Bronchial epithelial cell (primary cell): Measurements from ENCODE around the gene KLHDC8A. TPM values are rescaled to one million over a fixed set of nuclear protein-coding genes. Genes with fewer than 3 reads are reported as not detected.

Source experiments
- DNase-seq: peaks from one replicate; pipeline ENCODE4 v3.0.0-alpha.2; 2010; ENCODE audit warnings: low read depth
- FAIRE-seq: peaks from 2 replicates; lab custom pipeline; 2011; peaks lifted over from hg19 to GRCh38; lab: Jason Lieb, UNC
- H3K27me3 ChIP-seq: 2 replicates; pipeline ENCODE4 v1.5.1; 2011; ENCODE audit warnings: low read length; ENCODE audit not compliant: control insufficient read depth, insufficient read depth
- H3K36me3 ChIP-seq: 2 replicates; pipeline ENCODE4 v1.5.1; 2011; ENCODE audit warnings: low read length; ENCODE audit not compliant: control insufficient read depth, insufficient read depth
- H3K4me3 ChIP-seq: 2 replicates; pipeline ENCODE4 v1.5.1; 2011; ENCODE audit warnings: mild to moderate bottlenecking, low read depth, low read length, control low read depth
- CTCF ChIP-seq: IDR thresholded peaks from 2 replicates; pipeline ENCODE4 v1.5.1; 2011; ENCODE audit warnings: mild to moderate bottlenecking, moderate library complexity, low read length, control low read depth, inconsistent platforms; ENCODE audit not compliant: insufficient read depth, severe bottlenecking
- total RNA-seq: library from RNA; depleted of rRNA; stranded (reverse); fragments of >200 nt; gene quantifications from 2 replicates; pipeline ENCODE4 v1.2.1, GENCODE V29; 2014

The KLHDC8A gene
- total RNA-seq, 1 donor from 2014 or later = not detected

GRCh38 chr1:205345761-205346160 lies 11.0 kb downstream of the KLHDC8A start:
- Histone ChIP-seq H3K36me3 (no peaks in the 10 kb centered on the region), H3K4me3 (no peak overlapping the region), H3K27me3 (peaks cover 9% of the 10 kb centered on the region)
- FAIRE-seq (no peak), DNase-seq (no peak)
- TF ChIP-seq CTCF = no peak

GRCh38 chr1:205344066-205344928 lies 12.4 kb downstream of the KLHDC8A start:
- Histone ChIP-seq H3K36me3 (no peaks in the 10 kb centered on the region), H3K4me3 (peak overlapping the region; percentile 11), H3K27me3 (peaks cover 9% of the 10 kb centered on the region)
- no peak for DNase-seq
- no peak for FAIRE-seq
- TF ChIP-seq CTCF = no peak

- DNase-seq (no peak), FAIRE-seq (no peak)
- peak; percentile 17 for TF ChIP-seq CTCF
- Histone ChIP-seq H3K27me3 (peaks cover 9% of the 10 kb centered on the region), H3K4me3 (peak overlapping the region; percentile 11), H3K36me3 (no peaks in the 10 kb centered on the region)
Measured at GRCh38 chr1:205343431-205344065, 13.2 kb downstream of the KLHDC8A start.

- H3K36me3 ChIP-seq = no peaks in the 10 kb centered on the region
- no peak overlapping the region for H3K4me3 ChIP-seq
- H3K27me3 ChIP-seq = peaks cover 9% of the 10 kb centered on the region
- no peak for TF ChIP-seq CTCF
- DNase-seq (no peak), FAIRE-seq (no peak)
Measured at GRCh38 chr1:205342986-205343385, 13.7 kb downstream of the KLHDC8A start.

- FAIRE-seq = peak; percentile 50
- peaks cover 19% of the 10 kb centered on the region for H3K27me3 ChIP-seq
- no peak for TF ChIP-seq CTCF
Measured at GRCh38 chr1:205340676-205341075, 16.0 kb downstream of the KLHDC8A start.

More at GRCh38 chr1:205340676-205341075, 16.0 kb downstream of the KLHDC8A start:
- Histone ChIP-seq H3K4me3 (no peak overlapping the region), H3K36me3 (no peaks in the 10 kb centered on the region)
- no peak for DNase-seq
